Neural cell (in vitro differentiated cells): ENCODE measurements around the gene CDON.

Experiments used
- CTCF ChIP-seq: fragments of 450-650 bp; IDR thresholded peaks from 2 replicates; pipeline ENCODE4 v1.5.1; 2014; ENCODE audit warnings: antibody characterized with exemption, mild to moderate bottlenecking, moderate library complexity; ENCODE audit not compliant: poor library complexity, severe bottlenecking
- EP300 ChIP-seq: fragments of 450-650 bp; conservative IDR thresholded peaks from 2 replicates; pipeline ENCODE4 v1.6.1; 2014; ENCODE audit warnings: antibody characterized with exemption, mild to moderate bottlenecking, moderate library complexity; ENCODE audit not compliant: poor library complexity, severe bottlenecking
- EZH2 ChIP-seq: fragments of 200-600, 300-800 bp; shearing (Covaris generic), sonication (generic); IDR thresholded peaks from 2 replicates; pipeline ENCODE4 v1.6.1; 2014; ENCODE audit warnings: antibody characterized with exemption, low read length, borderline replicate concordance, mild to moderate bottlenecking; ENCODE audit not compliant: insufficient read depth, poor library complexity, severe bottlenecking
- MXI1 ChIP-seq: fragments of 450-650 bp; conservative IDR thresholded peaks from 2 replicates; pipeline ENCODE4 v1.6.1; 2014; ENCODE audit warnings: antibody characterized with exemption, mild to moderate bottlenecking; ENCODE audit not compliant: poor library complexity, severe bottlenecking
- POLR2AphosphoS5 ChIP-seq: IDR thresholded peaks from 2 replicates; pipeline ENCODE4 v1.6.1; 2012
- RAD21 ChIP-seq: fragments of 450-650 bp; conservative IDR thresholded peaks from 2 replicates; pipeline ENCODE4 v1.6.1; 2014; ENCODE audit warnings: antibody characterized with exemption, mild to moderate bottlenecking, moderate library complexity
- REST ChIP-seq: IDR thresholded peaks from 2 replicates; pipeline ENCODE4 v1.6.1; 2012; ENCODE audit warnings: borderline replicate concordance
- SMC3 ChIP-seq: fragments of 450-650 bp; conservative IDR thresholded peaks from 2 replicates; pipeline ENCODE4 v1.6.1; 2014; ENCODE audit warnings: antibody characterized with exemption, mild to moderate bottlenecking, moderate library complexity; ENCODE audit not compliant: poor library complexity

GRCh38 chr11:126100716-126101115 lies 38.0 kb upstream of the CDON start:
- TF ChIP-seq CTCF, result no peak
- no peak for TF ChIP-seq RAD21
- TF ChIP-seq POLR2AphosphoS5, result no peak
- TF ChIP-seq EP300, result no peak
- TF ChIP-seq EZH2, result no peak
- TF ChIP-seq REST, result no peak
- no peak for TF ChIP-seq SMC3
- TF ChIP-seq MXI1, result no peak
